Left lung (tissue), 10 donors: ENCODE data around the gene RPS6KA3. TPM values are rescaled to one million over a fixed set of nuclear protein-coding genes. Genes with fewer than 3 reads are reported as not detected.

Experiments used
- ATAC-seq: fragments of 200-7000 bp; cut with Tn5 transposase; one replicate; pipeline ENCODE4 v1.9.1; 2020; ENCODE audit warnings: moderate library complexity
- DNase-seq, 4 donors: peaks; one replicate each; pipeline ENCODE4 v3.0.0-alpha.2; 2013 to 2020
- H3K27ac ChIP-seq, 2 donors: fragments of 200-600 bp; sonication (generic) in 1 of 2; one replicate each; pipeline versions ENCODE4 v1.5.0 to v1.8.0; 2020 to 2021
- H3K27me3 ChIP-seq, 2 donors: fragments of 200-600 bp; sonication (generic) in 1 of 2; one replicate each; pipeline versions ENCODE4 v1.5.0 to v1.8.0; 2020 to 2021
- H3K36me3 ChIP-seq, 2 donors: fragments of 200-600 bp; sonication (generic) in 1 of 2; one replicate each; pipeline versions ENCODE4 v1.5.0 to v1.8.0; 2020 to 2021
- H3K4me1 ChIP-seq, 2 donors: fragments of 200-600 bp; one replicate each; pipeline ENCODE4 v1.8.0; 2021
- H3K4me3 ChIP-seq, 2 donors: fragments of 200-600 bp; sonication (generic) in 1 of 2; one replicate each; pipeline versions ENCODE4 v1.5.0 to v1.8.0; 2020 to 2021; ENCODE audit warnings: mild to moderate bottlenecking in 1 of 2
- H3K9me3 ChIP-seq, 2 donors: fragments of 200-600 bp; sonication (generic) in 1 of 2; one replicate each; pipeline versions ENCODE4 v1.5.0 to v1.8.0; 2020 to 2021
- intact Hi-C, 2 donors: fragments of 100-400 bp; cut with DNase I; formaldehyde crosslinking; loops; one replicate each; pipeline versions ENCODE4 v1.11.2 to v1.14.2; 2022
- polyA plus RNA-seq, 6 donors: library from polyadenylated mRNA; unstranded; fragments of 120-200 nt; gene quantifications; one replicate each; pipeline ENCODE4 v1.2.1, GENCODE V29; 2013; ENCODE audit not compliant: insufficient read length in 6 of 6
- total RNA-seq, 2 donors: library from RNA; stranded (reverse); fragmentation: NEBNext Ultra II Directional; extraction: Animal tissue kit (Norgen Biotek cat#: 25700); gene quantifications; one replicate each; pipeline ENCODE4 v1.2.1, GENCODE V29; 2021
- TF ChIP-seq, protein P1 (sequence below), 2 donors: fragments of 200-600 bp; sonication (generic) in 1 of 2; IDR thresholded peaks; one replicate each; pipeline versions ENCODE4 v1.5.0 to v1.8.0; 2021; ENCODE audit warnings: antibody characterized with exemption in 2 of 2
- donor health status: DM: no; HTN: yes; CAD: no.
- donor health status: DM: no; HTN: no; CAD: no.

RPS6KA3 gene
- total and polyA plus RNA-seq, 8 donors = 40.2 to 73.5 (median 45.4) TPM

DNA sequence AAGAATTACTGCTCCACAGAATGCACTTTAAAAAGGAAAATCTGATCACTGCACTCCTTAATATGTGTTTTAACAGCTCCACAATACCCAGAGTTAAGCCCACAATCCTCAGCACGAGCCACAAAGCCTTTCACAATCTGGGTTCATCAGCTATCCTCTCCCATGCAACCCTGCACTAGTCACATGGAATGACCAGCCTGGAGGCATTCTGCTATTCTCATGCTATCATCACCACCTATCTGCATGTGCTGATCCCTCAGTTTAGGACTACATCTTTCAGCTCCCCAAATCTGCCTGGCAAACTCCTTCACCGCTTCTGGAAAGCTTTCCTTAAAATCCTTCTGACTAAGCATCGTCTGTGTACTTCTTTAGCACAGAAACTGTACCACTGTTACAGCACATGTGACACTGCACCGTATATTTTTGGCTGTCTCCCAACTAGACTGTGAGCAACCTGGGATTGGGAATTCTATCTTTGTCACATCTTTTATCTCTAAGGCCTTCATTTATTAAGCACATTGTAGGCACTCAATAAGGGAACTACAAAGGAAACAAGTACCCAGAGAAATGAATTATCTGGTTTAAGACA is 106.8 kb downstream of the RPS6KA3 start:
- intact Hi-C loops = no loop called here
- Histone ChIP-seq H3K36me3 (peaks cover 0 to 82% of the 10 kb centered on the region in 2 donors), H3K27me3 (no peaks in the 10 kb centered on the region), H3K4me1 (no peaks in the 10 kb centered on the region), H3K4me3 (no peak overlapping the region), H3K9me3 (no peaks in the 10 kb centered on the region), H3K27ac (no peak overlapping the region)
- TF ChIP-seq, protein P1, sequence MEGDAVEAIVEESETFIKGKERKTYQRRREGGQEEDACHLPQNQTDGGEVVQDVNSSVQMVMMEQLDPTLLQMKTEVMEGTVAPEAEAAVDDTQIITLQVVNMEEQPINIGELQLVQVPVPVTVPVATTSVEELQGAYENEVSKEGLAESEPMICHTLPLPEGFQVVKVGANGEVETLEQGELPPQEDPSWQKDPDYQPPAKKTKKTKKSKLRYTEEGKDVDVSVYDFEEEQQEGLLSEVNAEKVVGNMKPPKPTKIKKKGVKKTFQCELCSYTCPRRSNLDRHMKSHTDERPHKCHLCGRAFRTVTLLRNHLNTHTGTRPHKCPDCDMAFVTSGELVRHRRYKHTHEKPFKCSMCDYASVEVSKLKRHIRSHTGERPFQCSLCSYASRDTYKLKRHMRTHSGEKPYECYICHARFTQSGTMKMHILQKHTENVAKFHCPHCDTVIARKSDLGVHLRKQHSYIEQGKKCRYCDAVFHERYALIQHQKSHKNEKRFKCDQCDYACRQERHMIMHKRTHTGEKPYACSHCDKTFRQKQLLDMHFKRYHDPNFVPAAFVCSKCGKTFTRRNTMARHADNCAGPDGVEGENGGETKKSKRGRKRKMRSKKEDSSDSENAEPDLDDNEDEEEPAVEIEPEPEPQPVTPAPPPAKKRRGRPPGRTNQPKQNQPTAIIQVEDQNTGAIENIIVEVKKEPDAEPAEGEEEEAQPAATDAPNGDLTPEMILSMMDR (IDR thresholded peaks at IDR 0.05) = no peak
- DNase-seq (no peak), ATAC-seq (no peak)

- peaks cover 0 to 4% of the 10 kb centered on the region in 2 donors for H3K27me3 ChIP-seq
- ATAC-seq (no peak), DNase-seq (no peak)
- H3K4me1 ChIP-seq = no peaks in the 10 kb centered on the region
- intact Hi-C loops = no loop called here
- TF ChIP-seq, protein P1 (IDR thresholded peaks at IDR 0.05) = no peak
- H3K27ac ChIP-seq = no peak overlapping the region
- H3K36me3 ChIP-seq = peaks cover 0 to 51% of the 10 kb centered on the region in 2 donors
- H3K4me3 ChIP-seq = no peak overlapping the region
- no peaks in the 10 kb centered on the region for H3K9me3 ChIP-seq
Observed at GRCh38 chrX:20151689-20152088, 115.0 kb downstream of the RPS6KA3 start.

- TF ChIP-seq, protein P1 (IDR thresholded peaks at IDR 0.05) = no peak
- ATAC-seq = peak; percentile 49
- Histone ChIP-seq H3K27me3 (peaks cover 0 to 4% of the 10 kb centered on the region in 2 donors), H3K36me3 (peaks cover 0 to 30% of the 10 kb centered on the region in 2 donors), H3K4me3 (no peak overlapping the region), H3K4me1 (no peaks in the 10 kb centered on the region), H3K27ac (no peak overlapping the region), H3K9me3 (no peaks in the 10 kb centered on the region)
- intact Hi-C loops = no loop called here
- DNase-seq = no peak
Observed at GRCh38 chrX:20149326-20149725, 117.4 kb downstream of the RPS6KA3 start.

DNA sequence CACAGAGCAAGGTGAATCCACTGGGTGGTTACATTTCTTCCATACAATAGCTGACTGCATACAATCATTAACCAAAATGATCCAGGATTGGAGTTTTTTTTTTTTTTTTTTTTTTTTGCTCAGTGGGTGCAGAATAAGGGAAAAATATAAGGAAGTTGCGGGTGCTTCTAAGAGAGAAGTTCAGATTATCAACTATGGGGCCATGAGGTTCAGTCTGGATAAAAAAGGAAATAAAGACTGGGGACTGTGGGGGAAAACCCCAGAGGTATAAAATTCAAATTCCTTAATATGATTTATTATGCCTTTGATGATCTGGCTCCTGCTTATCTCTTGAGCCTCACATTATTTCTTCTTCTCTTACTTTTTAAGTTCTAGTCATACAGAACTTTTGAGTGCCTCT is 119.1 kb downstream of the RPS6KA3 start:
- intact Hi-C loops = no loop called here
- Histone ChIP-seq H3K9me3 (no peaks in the 10 kb centered on the region), H3K27me3 (no peaks in the 10 kb centered on the region), H3K4me3 (no peak overlapping the region), H3K36me3 (peaks cover 0 to 13% of the 10 kb centered on the region in 2 donors), H3K4me1 (no peaks in the 10 kb centered on the region), H3K27ac (no peak overlapping the region)
- ATAC-seq (no peak), DNase-seq (no peak)
- TF ChIP-seq, protein P1 (IDR thresholded peaks at IDR 0.05) = no peak

DNA sequence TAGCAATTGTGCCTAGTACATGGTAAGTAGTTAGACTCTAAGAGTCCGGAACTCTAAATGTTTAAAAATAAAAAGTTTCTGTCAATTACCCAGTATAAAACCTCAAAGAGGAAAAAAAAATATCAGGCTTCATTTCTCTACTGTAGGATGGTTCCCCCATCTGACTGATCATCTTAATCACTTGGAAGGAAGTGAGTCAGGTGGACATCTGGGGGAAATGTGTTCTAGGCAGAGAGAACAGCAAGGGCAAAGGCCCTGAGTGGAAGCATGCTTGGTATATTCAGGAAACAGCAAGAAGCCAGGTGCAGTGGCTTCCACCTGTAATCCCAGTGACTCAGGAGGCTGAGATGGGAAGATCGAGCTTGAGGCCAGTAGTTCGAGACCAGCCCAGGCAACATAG is 122.2 kb downstream of the RPS6KA3 start:
- ATAC-seq = no peak
- intact Hi-C loops = no loop called here
- Histone ChIP-seq H3K27ac (no peak overlapping the region), H3K27me3 (no peaks in the 10 kb centered on the region), H3K36me3 (no peaks in the 10 kb centered on the region), H3K4me1 (peaks cover 0 to 5% of the 10 kb centered on the region in 2 donors), H3K9me3 (no peaks in the 10 kb centered on the region), H3K4me3 (no peak overlapping the region)
- DNase-seq = no peak
- TF ChIP-seq, protein P1 (IDR thresholded peaks at IDR 0.05) = no peak
